SK-N-SH (cell line): Measurements from ENCODE around the gene PRLH.

Source experiments
- CTCF ChIP-seq: fragments of 200-600 bp; sonication (generic); IDR thresholded peaks from 2 replicates; pipeline ENCODE4 v1.6.1; 2017; ENCODE audit warnings: antibody characterized with exemption, mild to moderate bottlenecking, moderate library complexity
- ELF1 ChIP-seq: IDR thresholded peaks from 2 replicates; pipeline ENCODE4 v1.4.0; 2012
- EP300 ChIP-seq, 2 experiments: IDR thresholded peaks; 2 replicates each; pipeline versions ENCODE4 v1.4.0 to v1.6.1; 2012; ENCODE audit warnings: borderline replicate concordance in 1 of 2, low read depth in 1 of 2, low read length in 1 of 2
- FOXJ3 ChIP-seq: sonication (generic); formaldehyde crosslinking; IDR thresholded peaks from 2 replicates; pipeline ENCODE4 v1.5.1; 2020; ENCODE audit warnings: mild to moderate bottlenecking, missing genetic modification reagents
- FOXM1 ChIP-seq: IDR thresholded peaks from 2 replicates; pipeline ENCODE4 v1.4.0; 2012; ENCODE audit warnings: low read depth, mild to moderate bottlenecking
- JUND ChIP-seq: IDR thresholded peaks from 2 replicates; pipeline ENCODE4 v1.4.0; 2012
- MAX ChIP-seq: IDR thresholded peaks from 2 replicates; pipeline ENCODE4 v1.4.0; 2012; ENCODE audit warnings: low read depth
- MXI1 ChIP-seq: IDR thresholded peaks from 2 replicates; pipeline ENCODE4 v1.6.1; 2012; ENCODE audit warnings: mild to moderate bottlenecking, low read depth, low read length, improper control_type of control experiment
- POLR2AphosphoS5 ChIP-seq: IDR thresholded peaks from 2 replicates; pipeline ENCODE4 v1.6.1; 2012; ENCODE audit warnings: low read depth, low read length
- RFX5 ChIP-seq: IDR thresholded peaks from 2 replicates; pipeline ENCODE4 v1.6.1; 2012; ENCODE audit warnings: mild to moderate bottlenecking, improper control_type of control experiment, low read length
- SIN3A ChIP-seq: IDR thresholded peaks from 2 replicates; pipeline ENCODE4 v1.6.1; 2012; ENCODE audit warnings: low read depth, mild to moderate bottlenecking, low read length, moderate library complexity, borderline replicate concordance

GRCh38 chr2:237546040-237546875 lies 20.1 kb upstream of the PRLH start:
- TF ChIP-seq FOXM1, result no peak
- no peak for TF ChIP-seq JUND
- TF ChIP-seq CTCF, result no peak
- no peak for TF ChIP-seq MXI1
- no peak for TF ChIP-seq SIN3A
- TF ChIP-seq ELF1, result no peak
- no peak for TF ChIP-seq EP300 (IDR thresholded peaks at IDR 0.05; ENCODE audit: borderline replicate concordance in 1 of 2, low read depth in 1 of 2, low read length in 1 of 2)
- TF ChIP-seq POLR2AphosphoS5, result no peak
- no peak for TF ChIP-seq FOXJ3 (CRISPR knock-in tag)
- TF ChIP-seq MAX, result no peak
- TF ChIP-seq RFX5, result no peak
